Measurements from ENCODE around the gene ARHGAP26.

DNA sequence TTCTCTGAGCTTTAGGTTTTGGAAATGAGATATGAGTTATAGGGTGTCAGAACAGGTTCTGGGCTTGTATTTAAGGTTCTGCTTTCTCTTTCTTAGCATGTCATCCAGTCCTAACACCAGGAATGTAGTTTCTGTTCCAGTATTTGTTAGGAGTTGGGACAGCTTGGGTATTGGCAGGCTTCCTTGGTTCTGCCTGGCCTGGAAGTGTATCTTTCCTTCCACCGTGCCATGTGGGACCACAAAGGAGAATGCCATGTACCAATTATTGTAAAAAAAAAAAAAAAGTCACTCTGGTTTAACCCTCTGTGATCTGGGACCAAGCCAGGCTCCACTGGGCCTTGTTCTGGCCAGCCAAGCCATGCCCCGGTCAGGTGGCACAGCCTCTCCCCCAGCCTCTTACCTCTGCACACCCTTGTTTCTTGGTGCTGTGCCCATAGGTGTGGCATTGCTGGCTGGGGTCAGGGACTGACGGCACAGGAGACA, 47.8 kb downstream of the ARHGAP26 start:
- TF ChIP-seq, protein P1, sequence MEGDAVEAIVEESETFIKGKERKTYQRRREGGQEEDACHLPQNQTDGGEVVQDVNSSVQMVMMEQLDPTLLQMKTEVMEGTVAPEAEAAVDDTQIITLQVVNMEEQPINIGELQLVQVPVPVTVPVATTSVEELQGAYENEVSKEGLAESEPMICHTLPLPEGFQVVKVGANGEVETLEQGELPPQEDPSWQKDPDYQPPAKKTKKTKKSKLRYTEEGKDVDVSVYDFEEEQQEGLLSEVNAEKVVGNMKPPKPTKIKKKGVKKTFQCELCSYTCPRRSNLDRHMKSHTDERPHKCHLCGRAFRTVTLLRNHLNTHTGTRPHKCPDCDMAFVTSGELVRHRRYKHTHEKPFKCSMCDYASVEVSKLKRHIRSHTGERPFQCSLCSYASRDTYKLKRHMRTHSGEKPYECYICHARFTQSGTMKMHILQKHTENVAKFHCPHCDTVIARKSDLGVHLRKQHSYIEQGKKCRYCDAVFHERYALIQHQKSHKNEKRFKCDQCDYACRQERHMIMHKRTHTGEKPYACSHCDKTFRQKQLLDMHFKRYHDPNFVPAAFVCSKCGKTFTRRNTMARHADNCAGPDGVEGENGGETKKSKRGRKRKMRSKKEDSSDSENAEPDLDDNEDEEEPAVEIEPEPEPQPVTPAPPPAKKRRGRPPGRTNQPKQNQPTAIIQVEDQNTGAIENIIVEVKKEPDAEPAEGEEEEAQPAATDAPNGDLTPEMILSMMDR (IDR thresholded peaks at IDR 0.05; ENCODE audit: low read depth, low read length, poor library complexity, severe bottlenecking), result no peak
- no peak for TF ChIP-seq EZH2phosphoT487 (IDR thresholded peaks at IDR 0.05; ENCODE audit: borderline replicate concordance, low read length)

Data from DOHH2 (cell line).